Ammon's horn (tissue), 1 donor: ENCODE measurements around the gene CRTC1.

Experiments used
- DNase-seq: peaks from one replicate; pipeline ENCODE4 v3.0.0-alpha.2; 2016; ENCODE audit warnings: low spot score

The CRTC1 gene

GRCh38 chr19:18771328-18772242, 88.1 kb downstream of the CRTC1 start:
- no peak for DNase-seq

GRCh38 chr19:18772620-18773587, 89.4 kb downstream of the CRTC1 start:
- no peak for DNase-seq

- no peak for DNase-seq
Observed at GRCh38 chr19:18773682-18774081, 90.2 kb downstream of the CRTC1 start.

- DNase-seq, result no peak
Observed at GRCh38 chr19:18774107-18774506, 90.6 kb downstream of the CRTC1 start.

GRCh38 chr19:18774782-18775444, 91.4 kb downstream of the CRTC1 start:
- DNase-seq, result no peak

- no peak for DNase-seq
Observed at GRCh38 chr19:18775586-18776287, 92.3 kb downstream of the CRTC1 start.

GRCh38 chr19:18776288-18776594, 92.8 kb downstream of the CRTC1 start:
- DNase-seq, result no peak

- no peak for DNase-seq
Observed at GRCh38 chr19:18776736-18777135, 93.3 kb downstream of the CRTC1 start.

- DNase-seq, result no peak
Observed at GRCh38 chr19:18777301-18778075, 94.0 kb downstream of the CRTC1 start.

GRCh38 chr19:18778076-18778389, 94.6 kb downstream of the CRTC1 start:
- DNase-seq, result no peak

GRCh38 chr19:18778826-18779495, 95.5 kb downstream of the CRTC1 start:
- no peak for DNase-seq

GRCh38 chr19:18780081-18780480, 96.6 kb downstream of the CRTC1 start:
- no peak for DNase-seq

- DNase-seq, result no peak
Observed at GRCh38 chr19:18780631-18781030, 97.2 kb downstream of the CRTC1 start.

- DNase-seq, result no peak
Observed at GRCh38 chr19:18781047-18781600, 97.6 kb downstream of the CRTC1 start.

GRCh38 chr19:18781885-18782527, 98.5 kb downstream of the CRTC1 start:
- DNase-seq, result no peak

- DNase-seq, result no peak
Observed at GRCh38 chr19:18782559-18783225, 99.2 kb downstream of the CRTC1 start.

- DNase-seq, result no peak
Observed at GRCh38 chr19:18783958-18784785, 100.7 kb downstream of the CRTC1 start.

GRCh38 chr19:18784786-18785120, 101.3 kb downstream of the CRTC1 start:
- DNase-seq, result no peak
